IPS-18a (cell line): ENCODE data around the gene OR5B12.

ENCODE experiments used
- H3K27ac ChIP-seq: one replicate; pipeline ENCODE4 v1.5.1; 2013; ENCODE audit warnings: low read length
- H3K27me3 ChIP-seq: one replicate; pipeline ENCODE4 v1.6.1; 2013; ENCODE audit warnings: mild to moderate bottlenecking, low read length; ENCODE audit not compliant: control insufficient read depth, insufficient read depth
- H3K36me3 ChIP-seq: one replicate; pipeline ENCODE4 v1.6.1; 2013; ENCODE audit warnings: low read depth, low read length; ENCODE audit not compliant: control insufficient read depth
- H3K4me1 ChIP-seq: one replicate; pipeline ENCODE4 v1.6.1; 2013; ENCODE audit warnings: low read depth, low read length; ENCODE audit not compliant: control insufficient read depth
- H3K4me3 ChIP-seq: one replicate; pipeline ENCODE4 v1.5.1; 2013; ENCODE audit warnings: low read length
- H3K9ac ChIP-seq: one replicate; pipeline ENCODE4 v1.6.1; 2013; ENCODE audit warnings: mild to moderate bottlenecking, low read length, moderate library complexity
- H3K9me3 ChIP-seq: one replicate; pipeline ENCODE4 v1.6.1; 2013; ENCODE audit warnings: low read depth, low read length; ENCODE audit not compliant: control insufficient read depth

OR5B12 gene

GRCh38 chr11:58442136-58442535 lies at the start of gene OR5B12:
Gene OR5B12 (minus strand): TSS chr11:58442236. CDS start chr11:58440151, 2,085 bp downstream.
- H3K27me3 ChIP-seq = no peaks in the 10 kb centered on the region
- H3K4me3 ChIP-seq = no peak within 1 kb of the TSS
- no peaks in the 10 kb centered on the region for H3K9me3 ChIP-seq
- H3K4me1 ChIP-seq = no peaks in the 10 kb centered on the region
- H3K27ac ChIP-seq = no peak within 1 kb of the TSS
- H3K36me3 ChIP-seq = no peaks in the 10 kb centered on the region
- no peak within 1 kb of the TSS for H3K9ac ChIP-seq

DNA sequence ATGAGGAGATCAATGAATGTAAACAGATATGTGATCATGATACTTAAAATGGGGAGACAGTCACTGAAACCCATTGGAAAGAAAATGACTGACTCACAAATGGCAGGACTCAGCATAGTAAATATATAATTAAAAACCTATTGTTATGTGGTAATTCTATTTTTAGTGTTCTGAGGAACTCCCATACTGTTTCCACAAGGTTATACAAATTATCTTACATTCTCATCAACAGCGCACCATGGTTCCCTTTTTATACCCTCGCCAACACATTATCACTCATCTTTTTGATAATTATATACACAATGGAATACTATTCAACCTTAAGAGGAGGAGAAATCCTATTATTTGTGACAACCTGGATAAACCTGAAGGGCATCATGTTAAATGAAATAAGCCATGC lies 48.8 kb upstream of the OR5B12 start:
- H3K27me3 ChIP-seq = no peaks in the 10 kb centered on the region
- no peak overlapping the region for H3K9ac ChIP-seq
- H3K4me3 ChIP-seq = no peak overlapping the region
- no peaks in the 10 kb centered on the region for H3K9me3 ChIP-seq
- no peaks in the 10 kb centered on the region for H3K4me1 ChIP-seq
- H3K36me3 ChIP-seq = no peaks in the 10 kb centered on the region
- no peak overlapping the region for H3K27ac ChIP-seq

- Histone ChIP-seq H3K9ac (no peak overlapping the region), H3K36me3 (no peaks in the 10 kb centered on the region), H3K9me3 (no peaks in the 10 kb centered on the region), H3K27ac (no peak overlapping the region), H3K4me1 (no peaks in the 10 kb centered on the region), H3K4me3 (no peak overlapping the region), H3K27me3 (no peaks in the 10 kb centered on the region)
Measured at GRCh38 chr11:58487170-58487569, 45.1 kb upstream of the OR5B12 start.

DNA sequence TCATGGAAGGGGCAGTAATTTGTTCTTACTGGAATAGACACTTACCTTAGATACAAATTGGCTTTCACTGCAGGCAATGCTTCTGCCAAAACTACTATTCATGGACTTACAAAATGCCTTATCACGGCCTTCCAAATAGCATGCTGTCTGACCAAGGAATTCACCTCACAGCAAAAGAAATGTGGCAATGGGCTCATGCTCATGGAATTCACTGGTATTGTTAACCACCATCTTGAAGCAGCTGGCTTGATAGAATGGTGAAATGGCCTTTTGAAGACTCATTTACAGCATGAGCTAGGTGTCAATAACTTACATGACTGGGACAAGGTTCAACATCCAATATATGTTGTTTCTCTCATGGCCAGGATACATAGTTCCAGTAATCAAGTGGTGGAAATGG lies 43.9 kb upstream of the OR5B12 start:
- Histone ChIP-seq H3K9ac (no peak overlapping the region), H3K9me3 (no peaks in the 10 kb centered on the region), H3K4me1 (no peaks in the 10 kb centered on the region), H3K36me3 (no peaks in the 10 kb centered on the region), H3K4me3 (no peak overlapping the region), H3K27ac (no peak overlapping the region), H3K27me3 (no peaks in the 10 kb centered on the region)

DNA sequence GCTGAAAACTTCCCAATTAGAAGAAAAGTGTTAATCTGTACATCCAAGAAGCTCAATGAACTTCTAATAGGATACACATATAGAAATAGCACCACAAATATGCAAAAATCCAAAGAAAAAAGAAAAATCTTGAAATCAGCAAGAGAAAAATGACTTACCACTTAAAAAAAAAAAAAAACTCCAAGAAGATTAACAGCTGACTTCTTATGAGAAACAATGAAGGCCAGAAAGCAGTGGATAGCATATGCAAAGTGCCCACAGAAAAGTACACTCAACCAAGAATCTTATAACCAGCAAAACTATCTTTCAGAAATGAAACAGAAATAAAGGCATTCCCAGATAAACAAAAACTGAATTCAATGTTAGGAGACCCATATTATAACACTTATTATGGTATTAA lies 29.9 kb upstream of the OR5B12 start:
- peaks cover 17% of the 10 kb centered on the region for H3K9me3 ChIP-seq
- no peaks in the 10 kb centered on the region for H3K4me1 ChIP-seq
- H3K36me3 ChIP-seq = no peaks in the 10 kb centered on the region
- no peak overlapping the region for H3K4me3 ChIP-seq
- no peak overlapping the region for H3K27ac ChIP-seq
- no peak overlapping the region for H3K9ac ChIP-seq
- H3K27me3 ChIP-seq = no peaks in the 10 kb centered on the region

DNA sequence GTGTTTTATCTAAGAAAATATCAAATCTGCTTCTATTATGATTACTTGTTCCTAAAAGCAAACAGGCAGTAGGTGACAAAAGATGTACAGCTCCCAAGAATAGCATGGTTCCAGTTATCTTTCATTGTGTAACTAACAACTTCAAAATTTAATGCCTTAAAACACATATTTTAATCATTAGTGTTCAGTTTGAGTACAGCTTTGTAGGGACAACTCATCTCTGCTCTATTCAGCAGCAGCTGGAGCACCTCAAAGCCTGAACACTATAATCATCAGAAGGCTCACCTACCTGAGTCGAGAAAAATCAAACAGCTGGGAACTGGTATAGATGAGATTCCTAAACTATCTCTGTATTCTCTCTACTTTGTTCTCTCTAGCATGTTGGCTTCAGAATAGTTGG lies 24.3 kb upstream of the OR5B12 start:
- Histone ChIP-seq H3K36me3 (no peaks in the 10 kb centered on the region), H3K4me3 (no peak overlapping the region), H3K9ac (no peak overlapping the region), H3K9me3 (peaks cover 11% of the 10 kb centered on the region), H3K4me1 (no peaks in the 10 kb centered on the region), H3K27me3 (no peaks in the 10 kb centered on the region), H3K27ac (no peak overlapping the region)

DNA sequence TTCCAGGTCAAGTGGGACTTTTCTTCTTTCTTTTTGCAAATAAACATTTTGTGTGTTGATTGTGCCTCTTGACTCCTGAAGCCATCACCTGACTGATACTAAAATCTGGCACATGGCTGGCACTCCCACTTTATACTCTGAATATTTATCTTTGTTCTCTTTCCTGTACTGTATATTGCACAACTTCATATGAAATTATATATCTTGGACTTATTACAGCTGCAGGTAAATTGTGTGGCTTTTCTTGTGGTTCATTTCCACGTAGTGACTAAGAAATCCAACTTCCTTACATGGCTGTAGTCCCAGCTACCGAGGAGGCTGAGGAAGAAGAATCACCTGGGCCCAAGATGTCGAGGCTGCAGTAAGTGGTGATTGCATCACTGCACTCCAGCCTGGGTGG lies 23.7 kb upstream of the OR5B12 start:
- Histone ChIP-seq H3K4me3 (no peak overlapping the region), H3K9me3 (peaks cover 8% of the 10 kb centered on the region), H3K9ac (no peak overlapping the region), H3K27ac (no peak overlapping the region), H3K27me3 (no peaks in the 10 kb centered on the region), H3K4me1 (no peaks in the 10 kb centered on the region), H3K36me3 (no peaks in the 10 kb centered on the region)

- H3K27ac ChIP-seq = no peak overlapping the region
- H3K9ac ChIP-seq = no peak overlapping the region
- H3K4me3 ChIP-seq = no peak overlapping the region
- H3K9me3 ChIP-seq = no peaks in the 10 kb centered on the region
- no peaks in the 10 kb centered on the region for H3K36me3 ChIP-seq
- no peaks in the 10 kb centered on the region for H3K4me1 ChIP-seq
- no peaks in the 10 kb centered on the region for H3K27me3 ChIP-seq
Measured at GRCh38 chr11:58451585-58451984, 9.5 kb upstream of the OR5B12 start.

- no peak overlapping the region for H3K4me3 ChIP-seq
- no peaks in the 10 kb centered on the region for H3K9me3 ChIP-seq
- H3K36me3 ChIP-seq = no peaks in the 10 kb centered on the region
- H3K27ac ChIP-seq = no peak overlapping the region
- H3K27me3 ChIP-seq = no peaks in the 10 kb centered on the region
- H3K4me1 ChIP-seq = no peaks in the 10 kb centered on the region
- no peak overlapping the region for H3K9ac ChIP-seq
Measured at GRCh38 chr11:58446294-58446693, 4.3 kb upstream of the OR5B12 start.

- Histone ChIP-seq H3K36me3 (no peaks in the 10 kb centered on the region), H3K4me3 (no peak overlapping the region), H3K9ac (no peak overlapping the region), H3K27me3 (no peaks in the 10 kb centered on the region), H3K9me3 (no peaks in the 10 kb centered on the region), H3K4me1 (no peaks in the 10 kb centered on the region), H3K27ac (no peak overlapping the region)
Measured at GRCh38 chr11:58444300-58444699, 2.3 kb upstream of the OR5B12 start.

DNA sequence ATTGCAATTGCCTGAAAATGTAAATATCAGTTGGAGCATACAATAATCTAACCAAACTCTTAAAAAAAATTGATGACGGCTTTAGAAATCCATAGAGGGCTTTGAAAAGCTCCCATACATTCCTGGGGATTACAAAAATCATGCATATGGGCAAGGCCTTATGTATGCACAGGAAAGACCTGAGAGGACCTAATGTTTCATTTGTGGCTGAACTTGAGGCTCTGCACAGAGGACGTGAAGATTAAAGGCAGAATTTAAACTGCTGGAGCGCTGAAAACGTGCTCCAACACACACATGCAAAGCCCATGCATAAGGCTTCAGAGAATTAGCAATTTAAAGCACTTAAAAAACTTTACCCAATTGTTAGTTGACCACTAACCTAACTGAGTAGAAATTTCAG lies 3.5 kb downstream of the OR5B12 start:
- H3K27me3 ChIP-seq = no peaks in the 10 kb centered on the region
- no peak overlapping the region for H3K4me3 ChIP-seq
- H3K36me3 ChIP-seq = no peaks in the 10 kb centered on the region
- H3K4me1 ChIP-seq = no peaks in the 10 kb centered on the region
- no peaks in the 10 kb centered on the region for H3K9me3 ChIP-seq
- no peak overlapping the region for H3K9ac ChIP-seq
- H3K27ac ChIP-seq = no peak overlapping the region

DNA sequence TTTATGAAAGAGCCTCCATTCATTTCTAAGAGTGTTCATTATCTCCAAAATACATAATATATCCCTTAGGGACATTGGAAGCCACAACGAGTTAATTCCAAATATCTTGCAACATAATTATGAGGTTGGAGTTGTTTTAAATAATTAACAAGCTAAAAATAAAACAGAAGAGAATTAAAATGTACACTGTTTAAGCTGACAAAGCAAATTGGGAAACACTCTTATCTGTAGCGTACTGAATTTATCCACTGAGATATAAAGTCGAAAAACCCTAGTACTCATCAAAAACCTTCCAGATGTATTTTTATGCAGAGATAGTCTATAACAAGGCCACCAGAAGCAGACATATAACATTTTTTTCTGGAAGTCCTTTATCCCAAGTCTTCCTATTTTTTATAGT lies 7.8 kb downstream of the OR5B12 start:
- H3K9me3 ChIP-seq = no peaks in the 10 kb centered on the region
- no peaks in the 10 kb centered on the region for H3K36me3 ChIP-seq
- H3K27me3 ChIP-seq = no peaks in the 10 kb centered on the region
- no peaks in the 10 kb centered on the region for H3K4me1 ChIP-seq
- H3K9ac ChIP-seq = no peak overlapping the region
- H3K27ac ChIP-seq = no peak overlapping the region
- no peak overlapping the region for H3K4me3 ChIP-seq
